Osteoblast (primary cell): ENCODE data around the gene MORC2. TPM values are rescaled to one million over a fixed set of nuclear protein-coding genes. Genes with fewer than 3 reads are reported as not detected.

Source experiments
- DNase-seq: peaks from one replicate; pipeline ENCODE4 v3.0.0; 2011; ENCODE audit warnings: low spot score, mixed read lengths; ENCODE audit not compliant: insufficient read length; ENCODE audit errors: missing footprints
- H2AFZ ChIP-seq: 2 replicates; pipeline ENCODE4 v1.6.0; 2011; ENCODE audit warnings: mild to moderate bottlenecking, low read length
- H3K27ac ChIP-seq: 2 replicates; pipeline ENCODE4 v1.5.1; 2011; ENCODE audit warnings: mild to moderate bottlenecking, low read depth, low read length, moderate library complexity
- H3K27me3 ChIP-seq: 2 replicates; pipeline ENCODE4 v1.6.0; 2012; ENCODE audit warnings: mild to moderate bottlenecking, control low read depth, inconsistent platforms, low read length, moderate library complexity; ENCODE audit not compliant: insufficient read depth
- H3K36me3 ChIP-seq: 2 replicates; pipeline ENCODE4 v1.5.1; 2011; ENCODE audit warnings: mild to moderate bottlenecking, low read length, control low read depth, moderate library complexity; ENCODE audit not compliant: insufficient read depth
- H3K4me1 ChIP-seq: 2 replicates; pipeline ENCODE4 v1.5.1; 2011; ENCODE audit warnings: mild to moderate bottlenecking, low read length, control low read depth, moderate library complexity; ENCODE audit not compliant: insufficient read depth
- H3K4me2 ChIP-seq: 2 replicates; pipeline ENCODE4 v1.6.0; 2011; ENCODE audit warnings: mild to moderate bottlenecking, low read length; ENCODE audit not compliant: insufficient read depth
- H3K4me3 ChIP-seq: fragments of 200-600 bp; sonication (generic); 3 replicates; pipeline ENCODE4 v1.5.1; 2012; ENCODE audit warnings: mild to moderate bottlenecking, low read length, inconsistent platforms; ENCODE audit not compliant: insufficient read depth
- H3K79me2 ChIP-seq: 2 replicates; pipeline ENCODE4 v1.6.0; 2012; ENCODE audit warnings: mild to moderate bottlenecking, low read length, control low read depth, inconsistent platforms; ENCODE audit not compliant: insufficient read depth
- H3K9me3 ChIP-seq: 2 replicates; pipeline ENCODE4 v1.5.1; 2011; ENCODE audit warnings: low read depth, low read length, control low read depth
- H4K20me1 ChIP-seq: 2 replicates; pipeline ENCODE4 v1.6.0; 2012; ENCODE audit warnings: mild to moderate bottlenecking, low read length, control low read depth; ENCODE audit not compliant: insufficient read depth
- CTCF ChIP-seq: IDR thresholded peaks from 2 replicates; pipeline ENCODE4 v1.5.1; 2011; ENCODE audit warnings: mild to moderate bottlenecking, low read depth, low read length, moderate library complexity; ENCODE audit errors: extremely low read depth
- total RNA-seq: library from RNA; depleted of rRNA; stranded (reverse); fragments of >200 nt; gene quantifications from 2 replicates; pipeline ENCODE4 v1.2.3, GENCODE V29; 2012

Gene MORC2
- total RNA-seq, 1 donor: 17.0 TPM

DNA sequence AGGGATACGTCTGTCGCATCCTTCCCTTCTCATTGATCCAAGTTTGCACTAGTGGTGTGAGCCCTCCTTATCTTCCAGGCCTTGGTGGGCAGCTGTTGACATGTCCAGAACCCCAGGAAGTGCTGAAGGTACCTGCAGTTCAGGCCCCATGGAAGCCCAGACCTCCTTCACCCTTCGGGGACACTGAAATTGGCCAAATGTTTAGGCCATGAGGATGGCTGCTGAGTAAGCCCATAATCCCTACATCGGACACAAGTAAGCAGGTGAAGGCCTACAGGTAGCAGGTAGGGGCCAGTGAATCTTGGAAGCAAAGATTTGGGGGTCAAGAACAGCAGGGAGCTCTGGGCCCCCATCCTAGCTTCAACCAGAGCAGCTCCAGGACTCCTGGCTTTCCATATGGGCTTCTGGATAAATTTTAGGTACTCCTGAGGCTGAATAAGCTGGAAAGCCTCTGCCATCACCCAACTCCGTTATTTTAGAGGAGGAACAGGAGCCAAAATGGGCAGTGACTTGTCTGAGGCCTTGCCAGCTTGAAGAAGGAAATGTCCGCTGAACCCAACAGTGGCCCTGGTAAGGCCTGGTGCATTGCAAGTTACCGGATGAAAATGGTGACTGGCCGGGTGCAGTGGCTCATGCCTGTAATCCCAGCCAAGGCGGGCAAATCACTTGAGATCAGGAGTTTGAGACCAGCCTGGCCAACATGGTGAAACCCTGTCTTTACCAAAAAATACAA, 45.2 kb downstream of the MORC2 start:
- Histone ChIP-seq H3K27ac (no peak overlapping the region), H4K20me1 (no peaks in the 10 kb centered on the region), H3K4me3 (no peak overlapping the region), H3K27me3 (no peaks in the 10 kb centered on the region), H2AFZ (no peak overlapping the region), H3K4me2 (no peak overlapping the region), H3K4me1 (peaks cover 10% of the 10 kb centered on the region), H3K9me3 (no peaks in the 10 kb centered on the region), H3K36me3 (peaks cover 28% of the 10 kb centered on the region), H3K79me2 (no peaks in the 10 kb centered on the region)
- DNase-seq: no peak
- no peak for TF ChIP-seq CTCF

- Histone ChIP-seq H2AFZ (peak overlapping the region; percentile 36), H3K4me2 (peak overlapping the region; percentile 76)
- peak; percentile 78 for DNase-seq
These were observed 46.4 kb downstream of the MORC2 start for GRCh38 chr22:30922151-30922611.

GRCh38 chr22:30921108-30921507, 47.5 kb downstream of the MORC2 start:
- H3K4me3 ChIP-seq: peak overlapping the region; percentile 68
- H3K4me2 ChIP-seq: peak overlapping the region; percentile 76
- no peaks in the 10 kb centered on the region for H3K9me3 ChIP-seq
- H3K36me3 ChIP-seq: peaks cover 6% of the 10 kb centered on the region
- H3K27me3 ChIP-seq: no peaks in the 10 kb centered on the region
- H3K79me2 ChIP-seq: no peaks in the 10 kb centered on the region
- no peak overlapping the region for H2AFZ ChIP-seq
- no peak for DNase-seq
- no peak overlapping the region for H3K27ac ChIP-seq
- no peak for TF ChIP-seq CTCF
- H3K4me1 ChIP-seq: peaks cover 10% of the 10 kb centered on the region
- no peaks in the 10 kb centered on the region for H4K20me1 ChIP-seq

More at GRCh38 chr22:30922151-30922611, 46.4 kb downstream of the MORC2 start:
- Histone ChIP-seq H4K20me1 (no peaks in the 10 kb centered on the region), H3K27me3 (no peaks in the 10 kb centered on the region), H3K27ac (no peak overlapping the region), H3K4me1 (peaks cover 10% of the 10 kb centered on the region), H3K4me3 (peak overlapping the region; percentile 68), H3K79me2 (no peaks in the 10 kb centered on the region), H3K9me3 (no peaks in the 10 kb centered on the region), H3K36me3 (peaks cover 17% of the 10 kb centered on the region)
- TF ChIP-seq CTCF: no peak

DNA sequence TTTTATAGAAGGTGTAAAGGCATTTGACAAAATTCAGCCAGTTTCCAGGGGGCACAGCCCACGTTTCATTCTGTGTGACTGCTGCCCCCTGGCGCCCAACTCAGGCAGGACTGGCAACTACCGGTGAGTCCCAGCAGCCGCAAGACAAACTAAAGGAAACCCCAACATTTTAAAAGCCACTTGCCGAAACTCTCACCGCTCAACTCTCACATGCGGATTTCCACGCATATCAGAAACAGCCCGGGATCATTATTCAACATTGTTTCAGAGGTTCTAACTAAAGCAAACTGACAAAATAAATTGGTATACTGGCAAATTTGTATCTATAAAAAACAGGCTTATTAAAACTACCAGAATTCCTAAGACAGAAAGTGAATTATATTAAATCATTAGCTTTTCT, 48.2 kb downstream of the MORC2 start:
- TF ChIP-seq CTCF: peak; percentile 92
- H3K79me2 ChIP-seq: no peaks in the 10 kb centered on the region
- peaks cover 10% of the 10 kb centered on the region for H3K4me1 ChIP-seq
- DNase-seq: peak; percentile 91
- H3K9me3 ChIP-seq: no peaks in the 10 kb centered on the region
- H3K27ac ChIP-seq: no peak overlapping the region
- no peak overlapping the region for H2AFZ ChIP-seq
- H3K36me3 ChIP-seq: peaks cover under 1% of the 10 kb centered on the region
- H4K20me1 ChIP-seq: no peaks in the 10 kb centered on the region
- peak overlapping the region; percentile 43 for H3K4me3 ChIP-seq
- no peaks in the 10 kb centered on the region for H3K27me3 ChIP-seq
- peak overlapping the region; percentile 55 for H3K4me2 ChIP-seq
